Measurements from ENCODE around the gene PROSER1. TPM values are rescaled to one million over a fixed set of nuclear protein-coding genes. Genes with fewer than 3 reads are reported as not detected.

Gene PROSER1
- total RNA-seq, 1 experiment from 2014 or later, result 58.5 TPM

DNA sequence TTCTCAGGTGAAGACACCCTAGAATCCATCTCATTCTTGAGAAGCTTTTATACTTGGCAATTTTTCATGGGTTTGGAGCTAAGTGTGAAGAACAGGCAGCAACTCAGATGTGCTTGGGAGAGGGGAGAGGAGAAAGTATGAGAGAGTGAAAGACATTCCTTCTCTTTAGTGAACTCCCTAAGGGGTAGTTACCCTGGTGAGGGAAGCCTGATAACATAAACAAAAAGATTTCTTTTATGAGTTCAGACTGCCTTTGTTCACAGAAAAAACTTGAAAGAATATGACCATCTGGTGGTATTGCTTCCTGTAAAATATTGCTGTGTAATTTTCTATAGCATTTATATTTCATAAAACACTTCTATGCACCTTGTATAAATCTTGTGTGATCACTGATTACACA lies 47.2 kb downstream of the PROSER1 start, which contains the start of gene STOML3:
Gene STOML3, minus strand, starts transcription at position 139 of the 400 bp plus-strand sequence. Its CDS starts 110 bp downstream, at position 29.
- no peak for TF ChIP-seq EZH2 (IDR thresholded peaks at IDR 0.05; ENCODE audit: borderline replicate concordance, low read depth, low read length, poor library complexity, severe bottlenecking)
- TF ChIP-seq, protein P1, sequence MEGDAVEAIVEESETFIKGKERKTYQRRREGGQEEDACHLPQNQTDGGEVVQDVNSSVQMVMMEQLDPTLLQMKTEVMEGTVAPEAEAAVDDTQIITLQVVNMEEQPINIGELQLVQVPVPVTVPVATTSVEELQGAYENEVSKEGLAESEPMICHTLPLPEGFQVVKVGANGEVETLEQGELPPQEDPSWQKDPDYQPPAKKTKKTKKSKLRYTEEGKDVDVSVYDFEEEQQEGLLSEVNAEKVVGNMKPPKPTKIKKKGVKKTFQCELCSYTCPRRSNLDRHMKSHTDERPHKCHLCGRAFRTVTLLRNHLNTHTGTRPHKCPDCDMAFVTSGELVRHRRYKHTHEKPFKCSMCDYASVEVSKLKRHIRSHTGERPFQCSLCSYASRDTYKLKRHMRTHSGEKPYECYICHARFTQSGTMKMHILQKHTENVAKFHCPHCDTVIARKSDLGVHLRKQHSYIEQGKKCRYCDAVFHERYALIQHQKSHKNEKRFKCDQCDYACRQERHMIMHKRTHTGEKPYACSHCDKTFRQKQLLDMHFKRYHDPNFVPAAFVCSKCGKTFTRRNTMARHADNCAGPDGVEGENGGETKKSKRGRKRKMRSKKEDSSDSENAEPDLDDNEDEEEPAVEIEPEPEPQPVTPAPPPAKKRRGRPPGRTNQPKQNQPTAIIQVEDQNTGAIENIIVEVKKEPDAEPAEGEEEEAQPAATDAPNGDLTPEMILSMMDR (conservative IDR thresholded peaks at IDR 0.05; ENCODE audit: low read depth, low read length), result no peak
- ChIA-PET CTCF (no interaction called here), POLR2A (ENCODE audit: low non-redundant PET) (interaction anchor here (0.7 kb wide), 1 partner anchor 28 kb away, joined by 10 read pairs; no protein-coding TSS in a partner anchor)
- BruUV-seq (replicated peaks), result no TSS peak
- Histone ChIP-seq H3K27ac (ENCODE audit: low read depth, low read length, poor library complexity, severe bottlenecking) (no peak within 1 kb of the TSS), H3K4me1 (ENCODE audit: insufficient read depth, low read length, poor library complexity, severe bottlenecking) (no peaks in the 10 kb centered on the region), H3K36me3 (ENCODE audit: insufficient read depth, low read length, poor library complexity, severe bottlenecking) (no peaks in the 10 kb centered on the region), H3K9me3 (ENCODE audit: low read depth, low read length, poor library complexity, severe bottlenecking) (no peaks in the 10 kb centered on the region), H3K4me3 (ENCODE audit: low read depth, low read length, poor library complexity, severe bottlenecking) (no peak within 1 kb of the TSS), H3K27me3 (replicated peaks; ENCODE audit: insufficient read depth, low read depth, low read length, poor library complexity) (no peaks in the 10 kb centered on the region)
- DNase-seq (ENCODE audit: low spot score), result peak; percentile 42
- intact Hi-C loops (cut with micrococcal nuclease; ENCODE audit: unreplicated experiment), result no loop called here

DNA sequence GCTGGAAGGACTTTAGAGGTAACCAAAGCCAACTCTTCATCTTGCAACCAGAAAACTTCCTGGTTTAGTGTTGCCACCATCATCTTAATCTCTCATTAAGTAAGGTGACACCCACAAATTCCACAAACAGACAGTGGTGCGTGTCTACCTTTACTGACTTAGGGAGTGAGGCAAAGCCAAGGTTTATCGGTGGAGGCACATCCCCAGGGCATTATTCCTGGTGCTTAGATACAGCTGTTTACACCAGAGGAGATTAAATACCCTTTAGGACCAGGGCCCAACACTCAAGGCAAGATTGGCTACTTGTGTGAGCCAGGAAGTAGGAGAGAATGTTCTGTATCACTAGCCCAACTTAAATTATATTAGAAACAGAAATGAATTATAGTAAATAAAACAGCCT lies 56.8 kb downstream of the PROSER1 start:
- Histone ChIP-seq H3K4me3 (ENCODE audit: low read depth, low read length, poor library complexity, severe bottlenecking) (no peak overlapping the region), H3K36me3 (ENCODE audit: insufficient read depth, low read length, poor library complexity, severe bottlenecking) (no peaks in the 10 kb centered on the region), H3K27me3 (replicated peaks; ENCODE audit: insufficient read depth, low read depth, low read length, poor library complexity) (no peaks in the 10 kb centered on the region), H3K9me3 (ENCODE audit: low read depth, low read length, poor library complexity, severe bottlenecking) (no peaks in the 10 kb centered on the region), H3K4me1 (ENCODE audit: insufficient read depth, low read length, poor library complexity, severe bottlenecking) (no peaks in the 10 kb centered on the region), H3K27ac (ENCODE audit: low read depth, low read length, poor library complexity, severe bottlenecking) (no peak overlapping the region)
- no TSS peak for BruUV-seq (replicated peaks)
- TF ChIP-seq, protein P1 (conservative IDR thresholded peaks at IDR 0.05; ENCODE audit: low read depth, low read length), result no peak
- no peak for TF ChIP-seq EZH2 (IDR thresholded peaks at IDR 0.05; ENCODE audit: borderline replicate concordance, low read depth, low read length, poor library complexity, severe bottlenecking)
- DNase-seq (ENCODE audit: low spot score), result no peak
- POLR2A ChIA-PET (ENCODE audit: low non-redundant PET), result no interaction called here
- intact Hi-C loops (cut with micrococcal nuclease; ENCODE audit: unreplicated experiment), result no loop called here
- CTCF ChIA-PET, result no interaction called here

DNA sequence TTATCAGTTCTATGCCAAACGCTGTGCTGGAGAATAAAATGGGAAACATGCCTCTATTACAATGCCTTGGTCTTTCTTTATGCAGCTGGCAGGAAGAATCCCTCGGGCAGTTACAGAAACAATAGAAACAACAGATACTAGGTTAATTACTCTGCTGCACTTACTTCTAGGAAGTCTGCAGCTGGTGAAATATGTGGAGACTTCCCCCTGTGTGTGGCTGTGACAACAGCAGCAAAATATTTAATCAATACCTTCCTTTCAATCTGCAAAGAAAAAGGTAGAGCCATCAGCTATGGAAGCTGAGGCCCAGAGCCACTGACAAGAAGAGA lies 57.2 kb downstream of the PROSER1 start:
- Histone ChIP-seq H3K4me3 (ENCODE audit: low read depth, low read length, poor library complexity, severe bottlenecking) (no peak overlapping the region), H3K9me3 (ENCODE audit: low read depth, low read length, poor library complexity, severe bottlenecking) (no peaks in the 10 kb centered on the region), H3K27me3 (replicated peaks; ENCODE audit: insufficient read depth, low read depth, low read length, poor library complexity) (no peaks in the 10 kb centered on the region), H3K4me1 (ENCODE audit: insufficient read depth, low read length, poor library complexity, severe bottlenecking) (no peaks in the 10 kb centered on the region), H3K36me3 (ENCODE audit: insufficient read depth, low read length, poor library complexity, severe bottlenecking) (no peaks in the 10 kb centered on the region), H3K27ac (ENCODE audit: low read depth, low read length, poor library complexity, severe bottlenecking) (no peak overlapping the region)
- BruUV-seq (replicated peaks), result no TSS peak
- intact Hi-C loops (cut with micrococcal nuclease; ENCODE audit: unreplicated experiment), result no loop called here
- POLR2A ChIA-PET (ENCODE audit: low non-redundant PET), result no interaction called here
- TF ChIP-seq, protein P1 (conservative IDR thresholded peaks at IDR 0.05; ENCODE audit: low read depth, low read length), result no peak
- no peak for TF ChIP-seq EZH2 (IDR thresholded peaks at IDR 0.05; ENCODE audit: borderline replicate concordance, low read depth, low read length, poor library complexity, severe bottlenecking)
- CTCF ChIA-PET, result no interaction called here
- DNase-seq (ENCODE audit: low spot score), result no peak

Measured in A673 (cell line).